Neuronal stem cell (in vitro differentiated cells): ENCODE data around the gene IPO4.

Source experiments
- DNase-seq: peaks from one replicate; pipeline ENCODE4 v3.0.0-alpha.2; 2013; ENCODE audit warnings: low spot score
- H2AFZ ChIP-seq: one replicate; pipeline ENCODE4 v1.6.1; 2013; ENCODE audit warnings: mild to moderate bottlenecking, low read length, inconsistent platforms
- H2AK5ac ChIP-seq: 2 replicates; pipeline ENCODE4 v1.6.1; 2013; ENCODE audit warnings: low read depth, mild to moderate bottlenecking, inconsistent platforms, low read length, moderate library complexity, mixed read lengths
- H2BK120ac ChIP-seq: 2 replicates; pipeline ENCODE4 v1.6.1; 2013; ENCODE audit warnings: low read depth, mild to moderate bottlenecking, inconsistent platforms, low read length, moderate library complexity, mixed read lengths
- H2BK12ac ChIP-seq: one replicate; pipeline ENCODE4 v1.6.1; 2013; ENCODE audit warnings: low read length, inconsistent platforms
- H2BK15ac ChIP-seq: 2 replicates; pipeline ENCODE4 v1.6.1; 2013; ENCODE audit warnings: mild to moderate bottlenecking, low read length, inconsistent platforms, mixed read lengths
- H2BK5ac ChIP-seq: one replicate; pipeline ENCODE4 v1.6.1; 2013; ENCODE audit warnings: inconsistent platforms, mild to moderate bottlenecking, low read length, moderate library complexity
- H3K14ac ChIP-seq: one replicate; pipeline ENCODE4 v1.6.1; 2013; ENCODE audit warnings: low read length, inconsistent platforms
- H3K18ac ChIP-seq: 2 replicates; pipeline ENCODE4 v1.6.1; 2013; ENCODE audit warnings: low read length, inconsistent platforms
- H3K23ac ChIP-seq: 2 replicates; pipeline ENCODE4 v1.6.1; 2013; ENCODE audit warnings: low read depth, mild to moderate bottlenecking, mixed read lengths, low read length, inconsistent platforms; ENCODE audit not compliant: poor library complexity
- H3K27ac ChIP-seq: replicated peaks from 3 replicates; pipeline ENCODE4 v1.5.1; 2013; ENCODE audit warnings: low read length, inconsistent platforms
- H3K27me3 ChIP-seq, 3 experiments: 2 replicates each; pipeline ENCODE4 v1.6.1; 2013; ENCODE audit warnings: low read length in 3 of 3, mild to moderate bottlenecking in 2 of 3, inconsistent platforms in 1 of 3, low read depth in 1 of 3, mixed read lengths in 1 of 3, moderate library complexity in 1 of 3; ENCODE audit not compliant: control insufficient read depth in 3 of 3, insufficient read depth in 3 of 3
- H3K36me3 ChIP-seq, 2 donors: replicated peaks in 1 of 2; 2 replicates each; pipeline ENCODE4 v1.6.1; 2013; ENCODE audit warnings: low read length in 2 of 2; ENCODE audit not compliant: control insufficient read depth in 2 of 2, insufficient read depth in 2 of 2
- H3K4ac ChIP-seq: 2 replicates; pipeline ENCODE4 v1.6.1; 2013; ENCODE audit warnings: inconsistent platforms, mild to moderate bottlenecking, low read length, moderate library complexity
- H3K4me1 ChIP-seq, 2 donors: 1 replicate in 1 of 2; 2 replicates in 1 of 2; pipeline ENCODE4 v1.6.1; 2013; ENCODE audit warnings: low read length in 2 of 2, low read depth in 1 of 2; ENCODE audit not compliant: control insufficient read depth in 2 of 2, insufficient read depth in 1 of 2
- H3K4me2 ChIP-seq: one replicate; pipeline ENCODE4 v1.6.1; 2013; ENCODE audit warnings: mild to moderate bottlenecking, low read length, inconsistent platforms; ENCODE audit not compliant: insufficient read depth, poor library complexity, severe bottlenecking
- H3K4me3 ChIP-seq, 2 donors: 2 replicates each; pipeline ENCODE4 v1.5.1; 2013; ENCODE audit warnings: low read length in 2 of 2, mild to moderate bottlenecking in 2 of 2, inconsistent platforms in 1 of 2, moderate library complexity in 1 of 2
- H3K79me1 ChIP-seq: one replicate; pipeline ENCODE4 v1.6.1; 2013; ENCODE audit warnings: low read depth, mild to moderate bottlenecking, inconsistent platforms, low read length, moderate library complexity
- H3K9ac ChIP-seq: one replicate; pipeline ENCODE4 v1.6.1; 2013; ENCODE audit warnings: mild to moderate bottlenecking, low read depth, low read length, inconsistent platforms; ENCODE audit not compliant: poor library complexity
- H3K9me3 ChIP-seq, 2 donors: replicated peaks in 1 of 2; 2 replicates each; pipeline versions ENCODE3 to v1.6.1; 2013; ENCODE audit warnings: low read length in 2 of 2, mild to moderate bottlenecking in 2 of 2, inconsistent platforms in 1 of 2, low read depth in 1 of 2, mixed read lengths in 1 of 2, moderate library complexity in 1 of 2; ENCODE audit not compliant: control insufficient read depth in 2 of 2, insufficient read depth in 1 of 2
- H4K8ac ChIP-seq: one replicate; pipeline ENCODE4 v1.6.1; 2013; ENCODE audit warnings: low read depth, mild to moderate bottlenecking, inconsistent platforms, low read length, moderate library complexity
- H4K91ac ChIP-seq: one replicate; pipeline ENCODE4 v1.6.1; 2013; ENCODE audit warnings: low read length, low read depth, mild to moderate bottlenecking, inconsistent platforms; ENCODE audit not compliant: poor library complexity
- WGBS, 2 donors: extraction: QIAGEN DNeasy Blood & Tissue Kit; methylation state at CpG; one replicate each; pipeline ENCODE4 v1.1.7; 2013; ENCODE audit warnings: missing lambda C conversion rate in 2 of 2, mixed read lengths in 1 of 2; ENCODE audit not compliant: insufficient read length in 2 of 2, insufficient replicate concordance in 1 of 2; ENCODE audit errors: extremely low coverage in 2 of 2; 5-methylcytosine and 5-hydroxymethylcytosine counted together

The IPO4 gene

GRCh38 chr14:24132061-24132685 is 56.4 kb downstream of the IPO4 start:
- Histone ChIP-seq H2BK12ac (peak overlapping the region; percentile 49), H2BK5ac (no peak overlapping the region), H3K27ac (no peak overlapping the region), H3K4me3 (no peak overlapping the region), H3K27me3 (no peaks in the 10 kb centered on the region), H3K79me1 (no peaks in the 10 kb centered on the region), H3K18ac (no peak overlapping the region), H4K91ac (no peak overlapping the region), H3K9me3 (no peaks in the 10 kb centered on the region), H3K4me2 (no peak overlapping the region), H3K14ac (no peak overlapping the region), H2AFZ (no peak overlapping the region), H3K9ac (no peak overlapping the region), H3K4ac (no peak overlapping the region), H3K4me1 (peaks cover 9 to 10% of the 10 kb centered on the region in 2 donors), H2BK120ac (no peak overlapping the region), H3K36me3 (peaks cover 0 to 2% of the 10 kb centered on the region in 2 donors), H2AK5ac (peak overlapping the region; percentile 46), H4K8ac (peak overlapping the region; percentile 72), H3K23ac (peak overlapping the region; percentile 10), H2BK15ac (peak overlapping the region; percentile 98)
- DNase-seq, result no peak
- WGBS, 2 donors, result no CpG with 5 or more reads among the region's 24 CpGs

DNA sequence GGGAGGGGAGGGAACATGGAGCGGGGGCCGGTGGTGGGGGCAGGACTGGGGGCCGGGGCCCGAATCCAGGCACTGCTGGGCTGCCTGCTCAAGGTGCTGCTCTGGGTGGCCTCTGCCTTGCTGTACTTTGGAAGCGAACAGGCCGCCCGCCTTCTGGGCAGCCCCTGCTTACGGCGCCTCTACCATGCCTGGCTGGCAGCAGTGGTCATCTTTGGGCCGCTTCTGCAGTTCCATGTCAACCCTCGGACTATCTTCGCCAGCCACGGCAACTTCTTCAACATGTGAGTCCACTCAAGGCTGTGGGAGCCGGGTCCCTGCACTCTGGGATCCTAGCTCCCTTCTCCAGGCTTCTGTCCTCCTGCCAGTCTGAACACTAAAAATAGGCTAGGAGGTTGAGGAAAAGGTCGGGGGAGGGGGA is 57.1 kb downstream of the IPO4 start:
- Histone ChIP-seq H3K4me2 (no peak overlapping the region), H3K4me3 (no peak overlapping the region), H3K36me3 (no peaks in the 10 kb centered on the region), H3K4me1 (peaks cover 6 to 7% of the 10 kb centered on the region in 2 donors), H3K18ac (no peak overlapping the region), H4K91ac (no peak overlapping the region), H4K8ac (no peak overlapping the region), H2BK15ac (peak overlapping the region; percentile 58), H3K23ac (no peak overlapping the region), H2AK5ac (no peak overlapping the region), H3K9ac (no peak overlapping the region), H3K79me1 (no peaks in the 10 kb centered on the region), H3K27ac (no peak overlapping the region), H2BK12ac (no peak overlapping the region), H3K4ac (no peak overlapping the region), H2AFZ (no peak overlapping the region), H3K9me3 (no peaks in the 10 kb centered on the region), H2BK5ac (no peak overlapping the region), H3K27me3 (no peaks in the 10 kb centered on the region), H2BK120ac (no peak overlapping the region), H3K14ac (no peak overlapping the region)
- no CpG with 5 or more reads among the region's 15 CpGs for WGBS, 2 donors
- DNase-seq, result no peak

DNA sequence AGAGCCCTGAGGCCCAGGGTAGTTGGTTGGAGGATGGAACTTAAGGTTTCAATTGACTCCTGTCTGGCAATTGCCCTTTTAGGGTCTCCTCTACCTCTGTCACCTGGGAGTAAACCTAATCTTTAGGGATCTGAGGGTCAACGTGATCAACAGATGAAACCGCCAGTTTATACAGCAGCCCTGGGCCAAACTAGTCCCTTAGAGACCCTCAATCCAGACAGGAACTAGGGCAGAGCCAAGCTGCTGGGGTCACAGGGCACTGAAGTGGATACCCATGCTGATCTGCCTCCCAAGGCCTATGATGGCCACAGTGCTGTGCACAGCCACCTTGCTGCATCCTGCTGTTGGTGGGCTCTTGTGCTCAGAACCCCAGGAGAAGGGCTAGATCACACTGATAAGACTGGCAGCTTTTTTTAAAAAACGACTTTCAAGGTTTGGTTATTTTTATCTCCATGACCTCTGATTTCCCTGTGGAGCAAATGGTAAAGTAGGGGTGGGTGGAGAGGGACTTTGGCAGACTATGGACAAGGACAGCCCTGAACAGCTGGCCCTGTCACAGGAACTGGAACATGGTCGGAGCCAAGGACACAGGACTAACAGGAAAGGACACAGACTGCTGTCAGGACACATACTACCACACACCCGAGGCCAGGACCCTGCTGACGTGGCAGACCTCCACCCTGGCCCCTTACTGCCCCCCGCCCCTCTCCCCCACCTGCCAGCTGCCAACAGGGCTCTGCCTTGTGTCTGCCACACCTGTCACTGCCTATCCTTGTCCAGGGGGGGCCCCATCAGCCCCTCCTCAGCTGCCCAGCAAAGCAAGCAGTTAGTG is 57.7 kb downstream of the IPO4 start:
- no peak overlapping the region for H3K27ac ChIP-seq
- peaks cover 3 to 5% of the 10 kb centered on the region in 2 donors for H3K4me1 ChIP-seq
- no peak overlapping the region for H3K4ac ChIP-seq
- H2AK5ac ChIP-seq, result no peak overlapping the region
- no peak overlapping the region for H3K4me2 ChIP-seq
- H4K8ac ChIP-seq, result no peak overlapping the region
- WGBS, 2 donors, result no CpG with 5 or more reads among the region's 7 CpGs
- no peak overlapping the region for H3K4me3 ChIP-seq
- no peak overlapping the region for H2BK15ac ChIP-seq
- no peak overlapping the region for H2BK5ac ChIP-seq
- no peaks in the 10 kb centered on the region for H3K9me3 ChIP-seq
- H3K23ac ChIP-seq, result no peak overlapping the region
- H3K27me3 ChIP-seq, result no peaks in the 10 kb centered on the region
- H4K91ac ChIP-seq, result no peak overlapping the region
- H2BK12ac ChIP-seq, result no peak overlapping the region
- H3K18ac ChIP-seq, result no peak overlapping the region
- no peak overlapping the region for H2AFZ ChIP-seq
- H3K14ac ChIP-seq, result no peak overlapping the region
- H3K36me3 ChIP-seq, result no peaks in the 10 kb centered on the region
- no peak overlapping the region for H2BK120ac ChIP-seq
- no peak overlapping the region for H3K9ac ChIP-seq
- no peaks in the 10 kb centered on the region for H3K79me1 ChIP-seq
- DNase-seq, result no peak

- H3K9ac ChIP-seq, result no peak within 1 kb of the TSS
- peaks cover under 1 to 1% of the 10 kb centered on the region in 2 donors for H3K4me1 ChIP-seq
- H2BK5ac ChIP-seq, result no peak within 1 kb of the TSS
- no peak within 1 kb of the TSS for H2AK5ac ChIP-seq
- no peaks in the 10 kb centered on the region for H3K36me3 ChIP-seq
- no peak within 1 kb of the TSS for H3K18ac ChIP-seq
- no peaks in the 10 kb centered on the region for H3K9me3 ChIP-seq
- no peak within 1 kb of the TSS for H3K4ac ChIP-seq
- no peak within 1 kb of the TSS for H3K27ac ChIP-seq
- no peak within 1 kb of the TSS for H4K8ac ChIP-seq
- H2BK12ac ChIP-seq, result no peak within 1 kb of the TSS
- H3K4me3 ChIP-seq, result no peak within 1 kb of the TSS
- DNase-seq, result no peak
- H4K91ac ChIP-seq, result no peak within 1 kb of the TSS
- H3K79me1 ChIP-seq, result no peaks in the 10 kb centered on the region
- no peak within 1 kb of the TSS for H3K23ac ChIP-seq
- no peak within 1 kb of the TSS for H2BK15ac ChIP-seq
- no peak within 1 kb of the TSS for H3K14ac ChIP-seq
- no CpG with 5 or more reads among the region's 5 CpGs for WGBS, 2 donors
- H2BK120ac ChIP-seq, result no peak within 1 kb of the TSS
- H3K4me2 ChIP-seq, result no peak within 1 kb of the TSS
- H3K27me3 ChIP-seq, result no peaks in the 10 kb centered on the region
- H2AFZ ChIP-seq, result no peak within 1 kb of the TSS
Observed at GRCh38 chr14:24130380-24130716, 58.3 kb downstream of the IPO4 start, which contains the start of gene FITM1. Gene FITM1 (plus strand): TSS chr14:24130659. CDS start chr14:24131564, 905 bp downstream.
